Superior temporal gyrus (tissue), 1 donor: Measurements from ENCODE around the gene CNTNAP2.

Experiments
- DNase-seq: peaks from one replicate; pipeline ENCODE4 v3.0.0-alpha.2; 2016; ENCODE audit errors: extremely low spot score

CNTNAP2 gene

DNA sequence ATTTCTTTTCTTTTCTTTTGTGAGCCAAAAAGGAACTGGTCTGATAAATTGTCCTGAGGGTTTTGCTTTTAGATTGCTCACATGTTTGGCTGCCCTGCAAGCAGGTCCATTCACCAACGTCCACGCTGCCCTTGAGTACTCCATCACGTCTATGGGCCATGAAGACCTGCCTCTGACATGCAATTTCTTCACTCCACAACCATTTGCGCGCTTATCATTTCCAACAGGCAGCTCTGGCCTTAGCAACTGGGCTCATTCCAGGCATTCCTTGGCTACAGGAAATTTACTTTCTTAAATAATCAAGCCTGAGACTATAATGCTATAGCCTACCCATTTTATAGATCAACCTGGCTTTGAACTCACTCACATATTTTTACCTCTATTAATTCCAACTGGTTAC lies 2065.7 kb downstream of the CNTNAP2 start:
- no peak for DNase-seq

- no peak for DNase-seq
These were observed 2068.4 kb downstream of the CNTNAP2 start for GRCh38 chr7:148185041-148185440.

- no peak for DNase-seq
These were observed 2070.9 kb downstream of the CNTNAP2 start for GRCh38 chr7:148187471-148187870.

DNA sequence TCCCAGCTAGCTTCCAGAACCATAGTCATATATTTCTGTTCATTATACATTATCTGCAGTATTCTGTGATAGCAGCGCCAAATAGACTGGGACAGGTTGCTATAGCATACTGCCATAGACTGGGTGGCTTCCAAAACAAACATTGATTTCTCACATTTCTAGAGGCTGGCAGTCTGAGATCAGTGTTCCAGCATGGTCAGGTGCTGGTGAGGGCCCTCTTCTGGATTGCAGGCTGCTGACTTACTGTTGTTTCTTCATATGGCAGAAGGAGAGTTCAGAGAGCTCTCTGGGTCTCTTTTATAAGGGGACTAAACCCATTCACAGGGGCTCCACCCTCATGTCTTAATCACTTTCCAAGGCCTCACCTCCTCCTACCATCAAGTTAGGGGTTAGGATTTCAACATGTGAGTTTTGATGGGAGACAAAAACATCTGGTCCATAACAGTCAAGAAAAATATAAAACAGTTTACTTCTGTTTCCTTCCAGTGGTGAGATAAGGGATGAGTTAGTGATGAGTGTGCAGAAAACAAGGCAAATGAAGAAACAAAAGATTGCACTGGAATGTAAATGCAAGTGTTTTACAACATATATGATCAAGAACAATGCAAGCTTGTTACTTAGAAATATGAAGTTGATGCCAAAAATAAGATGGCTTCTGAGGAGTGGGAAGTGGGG lies 2074.9 kb downstream of the CNTNAP2 start:
- DNase-seq, result no peak

GRCh38 chr7:148192491-148192890 lies 2075.9 kb downstream of the CNTNAP2 start:
- no peak for DNase-seq

GRCh38 chr7:148201992-148202391 lies 2085.4 kb downstream of the CNTNAP2 start:
- no peak for DNase-seq

DNA sequence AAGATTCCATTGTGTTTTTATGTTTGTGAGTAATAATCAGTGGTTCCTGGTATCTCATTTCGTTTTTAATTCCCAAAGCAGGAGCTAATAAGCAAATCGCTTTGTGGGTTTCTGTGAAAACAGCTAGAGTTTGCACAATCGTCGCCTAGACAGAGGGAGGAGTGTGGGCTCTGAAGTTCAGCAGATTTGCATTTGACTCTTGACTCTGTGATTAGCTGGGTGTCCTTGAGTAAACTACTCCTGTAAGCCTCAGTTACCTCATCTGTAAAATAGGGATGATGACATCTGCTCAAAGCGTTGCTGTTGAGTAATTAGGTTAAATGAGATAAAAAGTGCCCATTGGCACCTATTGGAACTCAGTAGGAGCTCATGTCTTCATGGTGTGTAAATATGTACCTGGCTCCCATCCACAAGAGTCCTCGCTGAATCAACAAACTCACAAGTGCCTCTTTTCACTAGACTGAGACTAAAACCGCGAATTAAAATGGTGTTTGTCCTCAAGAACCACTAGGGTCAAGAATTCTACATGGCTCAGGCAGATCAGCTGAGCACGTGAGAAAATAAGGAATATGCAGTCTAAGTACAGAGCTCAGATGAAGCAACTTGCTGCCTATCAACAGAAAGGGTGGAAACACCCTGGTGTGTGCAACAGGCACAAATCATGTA lies 2088.2 kb downstream of the CNTNAP2 start:
- DNase-seq, result no peak

- no peak for DNase-seq
These were observed 2093.1 kb downstream of the CNTNAP2 start for GRCh38 chr7:148209643-148210190.

GRCh38 chr7:148210804-148211325 lies 2094.3 kb downstream of the CNTNAP2 start:
- no peak for DNase-seq

GRCh38 chr7:148211740-148212151 lies 2095.1 kb downstream of the CNTNAP2 start:
- peak; percentile 75 for DNase-seq

DNA sequence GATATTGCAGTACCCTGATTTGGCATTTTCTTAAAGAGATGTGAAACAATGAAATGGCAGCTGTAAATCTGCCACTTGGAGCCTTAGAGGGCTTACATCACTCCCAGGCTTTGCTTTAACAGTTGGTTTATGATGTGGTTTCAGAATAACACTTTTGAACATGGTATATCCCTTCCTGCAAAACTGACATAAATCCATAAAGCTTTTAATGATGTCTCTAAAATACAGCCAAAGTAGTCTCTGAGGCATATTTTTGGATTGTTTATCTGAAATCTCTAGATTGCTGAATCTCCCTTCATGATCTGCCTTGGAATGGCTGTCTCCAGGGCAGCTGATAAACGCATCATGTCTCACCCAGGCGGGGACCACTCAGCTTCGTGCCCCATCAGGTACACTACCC lies 2096.1 kb downstream of the CNTNAP2 start:
- DNase-seq, result peak; percentile 36

GRCh38 chr7:148214101-148214500 lies 2097.5 kb downstream of the CNTNAP2 start:
- DNase-seq, result no peak

DNA sequence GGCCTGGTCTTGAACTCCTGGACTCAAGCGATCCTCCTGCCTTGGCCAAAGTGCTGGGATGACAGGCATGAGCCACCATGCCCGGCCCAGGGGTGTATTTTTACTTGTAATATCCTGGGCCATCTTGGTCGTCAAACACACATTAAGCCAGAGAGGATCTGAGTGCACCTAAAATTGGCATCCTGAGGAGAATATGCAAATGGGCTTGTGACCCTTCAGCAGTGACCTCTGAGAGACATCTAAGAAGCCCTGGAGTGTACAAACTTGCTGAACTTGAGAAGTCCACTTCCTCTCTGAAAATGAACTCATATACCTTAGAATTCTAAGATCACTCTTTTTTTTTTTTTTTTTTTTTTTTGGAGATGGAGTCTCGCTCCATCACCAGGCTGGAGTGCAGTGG lies 2102.0 kb downstream of the CNTNAP2 start:
- no peak for DNase-seq

GRCh38 chr7:148222721-148223120 lies 2106.1 kb downstream of the CNTNAP2 start:
- no peak for DNase-seq

- DNase-seq, result no peak
These were observed 2106.6 kb downstream of the CNTNAP2 start for GRCh38 chr7:148223160-148223559.

DNA sequence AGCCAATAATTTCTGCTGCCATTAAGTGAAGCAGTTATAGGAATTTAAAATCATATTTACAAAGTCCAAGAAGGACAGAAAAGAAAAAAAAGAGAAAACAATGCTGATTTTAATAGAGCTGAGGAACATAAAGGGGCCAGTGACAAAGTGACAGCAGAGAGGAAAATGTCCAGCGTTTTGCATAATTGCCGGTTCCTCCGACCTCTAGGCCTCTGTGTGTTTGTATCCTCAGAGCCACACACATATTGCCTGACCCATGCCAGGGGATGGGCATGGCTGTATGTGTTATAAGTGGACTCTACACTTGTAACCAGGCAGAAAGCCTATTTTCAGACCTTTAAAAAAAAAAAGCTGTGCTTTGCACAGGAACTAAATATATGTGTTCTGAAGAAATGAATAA lies 2107.1 kb downstream of the CNTNAP2 start:
- DNase-seq, result no peak

DNA sequence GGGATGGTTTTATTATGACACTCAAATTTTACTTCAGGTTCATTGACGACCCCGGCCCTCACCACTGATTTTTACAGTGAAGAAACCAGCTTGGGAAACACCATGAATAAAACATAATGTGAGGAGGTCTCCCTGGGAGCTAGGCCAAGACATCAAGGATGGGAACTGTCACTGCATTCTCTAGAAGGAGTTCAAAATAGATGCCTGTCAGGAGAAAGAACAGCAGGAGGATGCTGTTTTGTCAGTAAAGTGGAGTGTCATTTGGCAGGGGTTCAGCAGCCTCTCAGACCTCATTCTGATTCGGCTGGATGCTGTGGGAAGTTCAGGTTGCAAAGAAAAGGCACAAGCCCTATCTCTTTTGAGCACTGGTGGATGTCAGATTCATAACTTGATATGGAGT lies 2113.7 kb downstream of the CNTNAP2 start:
- peak; percentile 55 for DNase-seq

DNA sequence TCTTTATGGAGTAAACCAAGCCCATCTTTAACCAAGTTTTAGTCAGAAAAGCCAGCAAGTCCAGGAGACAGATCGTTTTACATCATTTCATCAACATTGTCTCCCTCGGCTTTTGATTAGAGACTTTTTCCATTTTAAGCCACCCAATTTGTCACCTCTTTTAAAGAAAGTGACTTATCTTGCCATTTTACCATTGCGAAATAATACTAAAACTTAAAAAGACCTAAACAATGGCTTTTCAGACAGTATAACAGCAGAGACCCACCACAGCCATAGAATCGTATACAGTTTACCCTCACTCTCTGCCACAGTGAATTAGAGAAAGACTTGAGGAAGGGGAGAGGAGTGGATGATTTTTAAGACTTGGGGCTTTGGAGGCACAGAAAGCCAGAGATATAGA lies 2114.3 kb downstream of the CNTNAP2 start:
- DNase-seq, result no peak

DNA sequence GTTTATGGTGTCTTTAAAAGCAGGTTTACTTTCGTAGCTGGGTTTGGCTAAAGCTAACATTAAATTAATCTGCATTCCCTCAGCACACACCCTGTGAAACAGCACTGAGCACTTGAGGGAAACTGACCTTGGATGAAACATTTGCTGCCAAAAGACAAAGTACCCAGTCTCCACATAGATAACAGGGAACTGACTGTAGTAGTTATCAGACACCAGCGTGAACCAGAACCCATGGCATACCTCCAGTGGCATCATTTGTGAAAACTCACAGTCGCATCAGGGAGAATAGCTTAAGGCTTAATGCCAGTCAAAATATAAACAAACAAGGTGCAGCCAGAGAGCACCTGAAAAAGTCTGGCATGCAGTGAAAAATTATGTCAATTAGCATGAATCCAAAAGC lies 2116.2 kb downstream of the CNTNAP2 start:
- DNase-seq, result no peak

GRCh38 chr7:148234715-148235114 lies 2118.1 kb downstream of the CNTNAP2 start:
- DNase-seq, result peak; percentile 69

DNA sequence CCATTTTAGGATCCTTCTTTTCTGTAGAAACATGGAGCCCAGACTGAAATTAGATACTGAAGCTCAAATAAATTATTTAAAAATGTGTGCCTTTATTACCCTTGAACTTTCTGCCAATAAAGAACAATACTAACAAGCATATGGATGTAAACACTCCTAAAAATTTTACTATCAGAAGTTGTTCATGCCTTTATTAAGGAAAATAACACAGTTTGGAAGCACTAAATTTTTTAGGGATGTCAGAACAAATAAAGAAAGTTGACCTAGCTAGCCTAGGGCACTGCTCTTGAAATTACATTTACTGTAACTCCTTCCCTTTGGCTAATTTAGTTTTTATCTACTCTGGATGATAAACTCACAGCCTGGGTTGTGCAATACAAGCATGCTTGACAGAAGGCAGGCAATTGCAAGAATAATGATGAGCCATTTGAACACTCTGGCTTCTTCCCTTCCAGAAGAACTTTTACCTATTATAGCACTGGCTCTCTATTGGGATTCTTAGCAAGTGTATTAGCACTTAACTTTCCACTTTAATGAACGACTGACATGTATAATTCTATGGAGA lies 2122.2 kb downstream of the CNTNAP2 start:
- no peak for DNase-seq

DNA sequence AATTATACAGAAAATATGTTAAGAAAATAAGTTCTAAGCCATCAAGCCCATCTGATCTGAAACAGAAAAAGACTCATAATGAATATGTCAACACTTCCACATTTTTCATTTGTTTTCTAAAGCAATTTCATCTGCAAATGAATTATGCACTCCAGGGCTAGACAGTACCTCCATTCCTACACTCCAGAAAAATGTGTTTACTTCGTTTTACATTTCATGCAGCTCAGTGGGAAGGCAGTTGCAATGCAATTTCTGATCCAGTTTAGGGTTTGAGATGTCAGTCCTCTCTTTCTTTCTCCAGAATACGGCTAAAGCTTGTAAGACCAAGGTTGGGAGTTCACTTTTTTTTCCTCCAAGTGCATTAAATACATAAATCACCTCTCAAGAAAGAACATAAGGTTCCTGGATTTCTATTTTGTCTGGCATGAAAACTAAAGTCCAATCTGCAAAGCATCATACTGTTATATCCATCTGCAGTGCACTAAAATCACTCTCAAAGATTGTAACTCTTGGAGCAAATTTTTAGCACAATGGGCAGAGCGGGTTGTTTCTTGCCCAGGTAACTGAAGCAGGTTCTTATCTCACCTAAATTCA lies 2125.2 kb downstream of the CNTNAP2 start:
- no peak for DNase-seq
